NCI-H2196 treated with DMSO at 0.1 percent for 48 hours (cell line): ENCODE results near the gene DNAJC10.
"Not testable (repeated sequence)": the region's sequence is repeated elsewhere in the genome, so short reads cannot be mapped to it uniquely, and the experiment has no call there.

Experiments used
- DNase-seq: peaks from one replicate; lab custom pipeline; 2025; ENCODE audit not compliant: unreplicated experiment; lab: John Stamatoyannopoulos, UW

Gene DNAJC10, protein sequence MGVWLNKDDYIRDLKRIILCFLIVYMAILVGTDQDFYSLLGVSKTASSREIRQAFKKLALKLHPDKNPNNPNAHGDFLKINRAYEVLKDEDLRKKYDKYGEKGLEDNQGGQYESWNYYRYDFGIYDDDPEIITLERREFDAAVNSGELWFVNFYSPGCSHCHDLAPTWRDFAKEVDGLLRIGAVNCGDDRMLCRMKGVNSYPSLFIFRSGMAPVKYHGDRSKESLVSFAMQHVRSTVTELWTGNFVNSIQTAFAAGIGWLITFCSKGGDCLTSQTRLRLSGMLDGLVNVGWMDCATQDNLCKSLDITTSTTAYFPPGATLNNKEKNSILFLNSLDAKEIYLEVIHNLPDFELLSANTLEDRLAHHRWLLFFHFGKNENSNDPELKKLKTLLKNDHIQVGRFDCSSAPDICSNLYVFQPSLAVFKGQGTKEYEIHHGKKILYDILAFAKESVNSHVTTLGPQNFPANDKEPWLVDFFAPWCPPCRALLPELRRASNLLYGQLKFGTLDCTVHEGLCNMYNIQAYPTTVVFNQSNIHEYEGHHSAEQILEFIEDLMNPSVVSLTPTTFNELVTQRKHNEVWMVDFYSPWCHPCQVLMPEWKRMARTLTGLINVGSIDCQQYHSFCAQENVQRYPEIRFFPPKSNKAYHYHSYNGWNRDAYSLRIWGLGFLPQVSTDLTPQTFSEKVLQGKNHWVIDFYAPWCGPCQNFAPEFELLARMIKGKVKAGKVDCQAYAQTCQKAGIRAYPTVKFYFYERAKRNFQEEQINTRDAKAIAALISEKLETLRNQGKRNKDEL

DNA sequence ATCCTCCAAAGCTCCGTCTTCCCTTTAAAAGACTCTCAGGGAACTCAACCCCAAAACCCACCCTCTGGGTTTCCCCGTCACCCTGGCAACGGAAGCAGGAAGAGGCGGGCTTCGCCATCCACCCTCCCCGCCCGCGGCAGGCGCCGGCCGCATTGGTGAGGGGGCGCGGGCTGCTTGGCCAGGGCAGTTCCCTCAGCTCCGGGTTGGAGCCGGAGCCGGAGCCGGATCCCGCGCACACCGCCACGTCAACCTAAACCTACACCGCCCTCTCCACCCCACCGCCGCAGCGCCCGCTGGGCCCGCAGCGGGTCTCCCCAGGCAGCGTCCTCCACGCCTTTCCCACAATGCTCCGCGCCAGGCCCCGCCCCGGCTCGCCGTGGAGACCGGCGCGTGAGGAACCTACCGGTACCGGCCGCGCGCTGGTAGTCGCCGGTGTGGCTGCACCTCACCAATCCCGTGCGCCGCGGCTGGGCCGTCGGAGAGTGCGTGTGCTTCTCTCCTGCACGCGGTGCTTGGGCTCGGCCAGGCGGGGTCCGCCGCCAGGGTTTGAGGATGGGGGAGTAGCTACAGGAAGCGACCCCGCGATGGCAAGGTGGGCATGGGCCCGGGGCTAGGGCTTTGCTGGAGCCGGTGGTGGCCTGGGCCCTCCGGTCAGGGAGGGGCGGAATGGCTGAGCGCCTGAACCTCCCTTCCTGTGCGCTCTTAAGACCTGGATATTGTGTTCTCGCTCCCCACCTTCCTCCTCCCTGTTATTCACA lies at the start of gene DNAJC10:
Gene DNAJC10, plus strand, starts transcription at position 366 of the 758 bp plus-strand sequence. CDS start 1,830 bp downstream, outside the sequence.
- DNase-seq, result peak; percentile 92

DNA sequence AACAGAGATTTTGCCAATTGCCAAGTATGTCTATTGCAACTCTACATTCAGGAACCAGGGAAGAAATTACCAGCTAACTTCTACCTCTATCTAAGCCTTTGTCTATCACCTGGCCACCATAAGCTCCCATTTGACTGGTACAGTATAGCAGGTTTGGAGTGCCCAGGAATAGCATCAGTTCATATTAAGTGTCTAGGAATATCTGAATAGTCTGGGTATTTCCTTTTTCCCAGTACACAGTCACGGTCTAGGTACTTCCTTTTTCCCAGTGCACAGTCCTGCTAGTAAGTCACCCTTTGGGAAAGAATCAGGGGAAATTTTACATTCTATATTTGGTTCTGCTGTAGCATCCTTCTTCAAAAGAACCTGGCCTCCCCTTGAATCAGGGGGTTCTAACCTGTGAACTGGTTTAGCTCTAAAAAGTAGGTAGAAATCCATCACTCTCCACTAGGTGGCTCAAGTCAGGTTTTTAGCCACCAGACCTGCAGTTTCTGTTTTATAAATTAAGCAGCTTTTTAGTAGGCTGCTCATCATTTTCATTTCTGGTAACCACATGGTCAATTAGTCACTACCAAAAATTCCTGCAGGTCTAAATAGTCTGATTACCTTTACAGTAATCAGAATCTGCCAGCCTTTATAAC lies 49.3 kb upstream of the DNAJC10 start:
- peak; percentile 23 for DNase-seq

DNA sequence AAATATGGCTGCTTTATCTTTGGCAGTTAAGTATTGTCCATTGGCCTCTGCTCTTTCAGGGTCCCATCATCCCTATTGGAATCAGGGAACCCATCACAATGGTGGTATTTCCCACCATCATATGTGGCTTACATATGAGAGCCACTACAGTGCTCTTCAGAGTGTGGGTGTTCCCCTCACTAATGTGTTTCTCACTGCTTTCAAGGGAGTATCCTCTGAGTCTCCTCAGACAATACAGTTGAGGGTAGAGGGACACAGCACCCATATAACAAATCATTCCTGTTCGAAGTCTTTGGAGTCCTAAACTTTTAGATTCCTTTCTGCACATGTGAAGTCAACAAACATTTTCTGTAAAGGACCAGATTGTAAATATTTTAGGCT lies 48.8 kb upstream of the DNAJC10 start:
- no peak for DNase-seq

DNA sequence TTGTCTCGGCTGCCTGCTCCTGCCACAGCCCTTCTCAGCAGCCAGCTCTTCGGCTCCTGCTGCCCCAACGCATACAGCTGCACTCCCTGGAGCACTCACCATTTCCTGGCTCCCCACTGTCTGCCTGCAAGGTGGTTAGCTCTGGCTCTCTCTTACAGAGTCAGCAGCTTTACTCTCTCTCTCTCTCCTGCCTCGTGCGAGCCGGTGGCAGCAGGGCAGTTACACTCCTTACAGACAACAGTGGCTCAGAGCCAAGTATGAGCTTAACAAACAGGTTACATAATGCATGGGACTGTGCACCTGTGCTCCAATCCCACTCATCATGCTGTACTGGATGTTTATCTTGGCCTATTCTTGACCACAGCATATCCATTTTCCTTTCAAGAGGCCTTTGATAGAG lies 47.4 kb upstream of the DNAJC10 start:
- peak; percentile 93 for DNase-seq

DNA sequence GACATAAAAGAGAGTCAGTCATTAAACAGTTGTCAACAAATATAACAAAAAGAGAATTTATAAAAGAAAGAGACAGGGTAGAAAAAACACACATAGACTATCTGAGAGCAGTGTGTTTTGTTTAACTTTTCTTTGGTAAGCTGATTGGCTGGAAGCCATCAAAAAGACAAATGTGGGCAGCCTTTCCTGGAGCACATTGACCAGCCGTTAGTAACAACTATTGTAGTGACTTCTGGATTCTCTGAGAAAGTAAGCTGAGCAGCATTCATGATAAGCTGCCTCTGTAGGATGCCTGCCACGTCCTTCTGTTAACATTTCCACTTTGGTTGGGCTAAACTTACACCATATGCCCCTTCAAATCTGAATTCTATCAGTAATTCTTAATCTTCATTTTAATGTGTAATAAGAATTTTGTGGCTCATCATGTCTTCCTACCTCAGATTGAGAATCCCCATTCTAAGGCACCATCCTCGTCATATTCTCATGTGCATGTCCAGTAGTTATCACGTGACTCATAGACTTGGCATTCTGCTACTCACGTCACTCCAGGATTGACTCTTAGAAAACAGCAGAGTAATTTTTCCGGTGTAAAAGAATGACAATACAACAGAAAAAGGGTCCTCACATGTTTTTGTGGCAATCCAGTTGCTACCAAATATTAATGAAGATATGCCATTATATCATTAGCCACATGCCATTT lies 43.4 kb upstream of the DNAJC10 start:
- no peak for DNase-seq

DNA sequence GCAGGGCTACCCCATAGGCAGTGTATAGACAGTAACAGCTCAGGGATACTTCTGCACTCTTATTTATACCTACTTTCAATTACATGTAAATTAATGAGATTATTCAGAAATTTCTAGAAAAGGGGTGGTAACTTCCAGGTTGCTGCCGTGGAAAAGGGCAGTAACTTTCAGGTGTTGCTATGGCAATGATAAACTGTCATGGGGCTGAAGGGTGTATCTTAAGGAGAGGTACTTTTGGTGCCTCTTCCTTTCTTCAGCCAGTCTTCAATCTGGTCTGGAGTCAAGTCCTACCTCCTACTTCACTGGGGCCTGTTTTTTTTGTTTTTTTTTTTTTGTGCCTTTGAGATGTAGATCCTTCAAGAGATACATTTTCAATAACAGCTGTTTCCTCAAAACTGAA lies 35.2 kb upstream of the DNAJC10 start:
- DNase-seq, result no peak

DNA sequence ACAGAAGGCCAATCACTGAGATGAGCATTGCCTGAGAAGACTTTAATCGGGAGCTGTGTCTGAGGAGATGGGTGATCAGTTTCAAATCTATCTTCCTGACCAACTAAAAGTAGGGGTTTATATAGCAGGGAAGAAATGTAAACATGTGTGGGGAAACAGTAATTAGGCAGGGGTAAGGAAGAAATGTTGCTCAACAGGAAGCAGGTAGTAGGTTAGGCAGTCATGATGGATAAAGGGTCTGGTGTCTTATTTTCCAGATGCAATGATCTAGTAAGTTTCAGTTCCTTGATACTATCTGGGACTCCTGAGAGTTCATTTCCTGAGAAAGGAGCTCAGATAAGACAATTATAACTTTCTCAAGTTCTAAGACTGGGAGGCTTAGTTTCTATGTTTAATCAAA lies 33.8 kb upstream of the DNAJC10 start:
- DNase-seq, result no peak

DNA sequence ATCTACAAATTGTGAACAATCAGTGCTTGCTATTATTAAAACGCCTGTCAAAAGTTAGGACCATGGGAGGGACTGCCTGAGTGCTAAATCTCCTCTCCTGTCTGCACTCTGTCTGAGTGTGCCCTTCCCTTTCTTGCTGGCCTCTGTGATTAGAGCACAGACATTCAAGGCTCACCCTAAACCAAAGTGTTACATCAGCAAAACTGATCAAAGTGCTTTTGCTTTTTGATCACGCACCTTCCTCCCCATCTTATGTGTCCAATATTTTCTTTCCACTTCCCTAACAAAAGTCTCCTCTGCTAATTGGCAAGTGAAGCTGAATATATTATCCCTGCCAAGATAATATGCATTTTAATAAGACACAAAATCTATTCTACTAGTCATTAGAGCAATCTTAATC lies 30.5 kb upstream of the DNAJC10 start:
- no peak for DNase-seq

DNA sequence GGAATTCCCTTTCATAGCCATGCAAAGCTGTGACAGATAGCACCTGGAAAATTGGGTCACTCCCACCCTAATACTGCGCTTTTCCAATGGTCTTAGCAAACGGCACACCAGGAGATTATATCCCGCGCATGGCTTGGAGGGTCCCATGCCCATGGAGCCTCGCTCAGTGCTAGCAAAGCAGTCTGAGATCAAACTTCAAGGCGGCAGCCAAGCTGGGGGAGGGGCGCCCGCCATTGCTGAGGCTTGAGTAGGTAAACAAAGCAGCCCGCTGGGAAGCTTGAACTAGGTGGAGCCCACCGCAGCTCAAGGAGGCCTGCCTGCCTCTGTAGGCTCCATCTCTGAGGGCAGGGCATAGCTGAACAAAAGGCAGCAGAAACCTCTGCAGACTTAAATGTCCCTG lies 29.3 kb upstream of the DNAJC10 start:
- DNase-seq, result not testable (repeated sequence)

DNA sequence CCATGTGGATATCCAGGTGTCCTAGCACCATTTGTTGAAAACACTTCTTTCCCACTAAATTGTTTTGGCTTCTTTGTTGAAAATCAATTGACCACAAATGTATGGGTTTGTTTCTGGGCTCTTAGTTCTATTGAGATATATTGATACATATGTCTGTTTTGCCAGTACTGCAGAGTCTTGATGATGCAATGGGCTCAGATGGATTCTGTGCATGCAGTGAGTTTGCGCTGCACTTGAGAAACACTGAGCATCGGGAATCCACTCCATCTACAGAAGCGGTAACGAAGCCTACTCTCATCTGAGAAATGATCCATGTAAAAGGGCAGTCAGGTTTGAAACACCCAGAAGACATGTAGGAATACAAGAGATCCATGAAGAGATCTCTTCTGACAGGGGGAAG lies 21.9 kb upstream of the DNAJC10 start:
- no peak for DNase-seq

DNA sequence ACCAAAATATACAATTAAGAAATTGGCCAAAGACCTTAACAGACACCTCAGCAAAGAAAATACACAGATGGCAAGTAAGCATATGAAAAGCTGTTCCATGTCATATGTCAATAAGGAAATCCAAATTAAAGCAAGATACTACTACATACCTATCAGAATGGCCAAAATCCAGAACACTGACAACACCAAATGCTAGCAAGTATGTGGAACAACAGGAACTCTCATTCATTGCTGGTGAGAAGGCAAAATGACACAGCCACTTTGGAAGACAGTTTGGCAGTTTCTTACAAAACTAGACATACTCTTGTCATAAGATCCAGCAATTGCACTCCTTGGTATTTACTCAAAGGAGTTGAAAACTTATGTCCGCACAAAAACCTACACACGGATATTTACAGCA lies 20.3 kb upstream of the DNAJC10 start:
- no peak for DNase-seq

DNA sequence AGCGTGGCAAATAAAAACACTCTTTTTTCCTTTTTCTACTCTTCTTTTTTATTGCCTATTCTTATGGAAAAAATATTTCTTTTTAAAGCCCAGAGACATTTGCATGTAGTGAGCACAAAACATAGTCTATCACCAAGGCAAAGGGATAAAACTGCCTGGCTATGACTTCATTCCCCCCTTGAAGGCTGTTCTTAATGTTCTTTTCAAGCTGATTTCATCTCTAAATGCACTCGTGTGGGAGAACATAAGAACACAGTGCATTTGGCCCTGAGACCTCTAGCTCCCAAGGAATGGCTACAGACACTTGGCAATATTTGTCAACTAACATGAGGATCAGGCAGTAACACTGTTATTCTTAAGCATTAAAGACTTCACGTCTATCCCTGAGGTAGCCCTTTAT lies 17.4 kb upstream of the DNAJC10 start:
- no peak for DNase-seq

DNA sequence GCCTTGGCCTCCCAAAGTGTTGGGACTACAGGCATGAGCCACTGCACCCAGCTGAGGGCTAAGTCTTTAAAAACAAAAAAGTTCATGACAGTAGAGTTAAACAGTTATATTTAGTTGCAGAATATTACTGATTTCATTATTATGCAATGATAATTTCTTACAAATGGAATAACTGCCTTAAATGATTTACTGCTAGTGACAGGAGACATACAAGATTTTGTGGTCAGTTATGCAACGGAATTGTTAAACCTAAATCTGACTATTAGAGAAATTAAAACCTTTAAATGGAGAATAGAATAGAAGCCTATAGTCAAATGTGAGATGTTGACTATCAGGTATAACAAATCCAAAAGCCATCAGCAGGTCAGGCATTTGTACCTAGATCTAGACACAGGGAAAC lies 10.3 kb upstream of the DNAJC10 start:
- DNase-seq, result no peak

DNA sequence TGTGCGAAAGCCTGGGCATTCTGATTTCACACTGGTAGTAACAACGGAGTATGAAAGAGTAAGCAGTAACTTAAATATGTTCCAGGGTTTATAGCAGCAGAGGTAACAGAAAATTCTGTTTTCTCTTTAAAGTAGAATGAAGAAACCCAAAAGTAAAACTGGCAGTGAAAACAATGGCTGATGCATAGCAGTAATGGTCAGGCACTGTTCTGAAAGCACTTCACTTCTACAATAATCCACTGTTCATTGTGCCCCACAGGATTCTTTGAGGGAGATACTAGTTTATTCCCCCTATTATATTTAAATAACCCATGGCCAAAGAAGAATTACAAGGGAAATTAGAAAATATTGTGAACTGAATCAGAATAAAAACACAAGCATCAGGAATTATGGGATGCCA lies 9.3 kb upstream of the DNAJC10 start:
- no peak for DNase-seq

DNA sequence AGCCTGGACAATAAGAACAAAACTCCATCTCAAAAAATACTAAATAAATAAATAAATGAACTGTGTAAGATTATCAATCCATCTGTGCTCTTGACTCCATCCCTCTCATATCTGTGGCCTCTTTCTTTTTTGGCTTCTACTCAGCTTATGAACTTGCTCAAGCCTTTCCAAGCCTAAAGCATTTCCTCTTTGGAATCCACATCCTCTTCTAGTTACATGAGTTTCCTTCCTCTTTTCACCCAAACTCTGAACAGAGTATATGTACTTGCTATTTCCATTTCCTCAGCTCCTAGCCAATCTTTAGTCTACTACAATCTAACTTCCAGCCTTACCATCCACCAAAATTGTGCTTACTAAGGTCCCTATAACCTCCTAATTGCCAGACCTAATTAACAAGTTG lies 2.5 kb upstream of the DNAJC10 start:
- no peak for DNase-seq

DNA sequence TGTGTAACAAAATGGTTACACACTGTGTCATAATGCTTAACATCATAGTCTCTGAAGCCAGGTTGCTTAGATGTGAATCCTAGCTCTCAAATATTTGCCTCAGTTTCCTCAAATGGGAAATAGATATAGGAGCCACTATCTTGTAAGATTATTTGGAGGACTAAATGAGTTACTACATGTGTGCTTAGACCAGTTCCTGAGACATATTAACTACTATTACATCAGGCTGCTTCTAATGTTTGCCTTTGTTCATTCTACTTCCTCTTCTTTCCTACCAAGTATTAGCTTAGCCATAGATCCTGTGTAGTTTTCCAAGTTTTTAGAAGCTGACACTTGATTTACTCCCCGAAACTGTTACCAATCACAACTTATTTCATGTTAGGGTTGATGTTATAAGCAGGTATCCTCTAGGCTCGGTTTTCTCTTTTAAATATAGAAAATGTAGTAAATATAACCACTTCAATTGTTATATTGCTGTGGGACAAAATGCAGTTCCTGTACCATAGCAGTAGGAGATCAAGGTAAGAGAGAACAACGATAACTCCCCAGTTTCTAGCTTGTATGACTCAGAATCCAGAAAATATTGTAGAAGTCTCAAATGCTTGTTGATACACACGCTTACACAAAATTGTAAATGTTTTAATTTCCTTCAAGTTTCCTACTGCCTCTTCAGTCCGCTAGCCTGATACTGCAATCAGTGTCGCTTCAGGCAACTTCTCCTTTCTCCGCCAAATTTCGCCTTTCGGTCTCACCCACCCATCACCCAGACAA lies 751 bp upstream of the DNAJC10 start:
- peak; percentile 21 for DNase-seq

DNA sequence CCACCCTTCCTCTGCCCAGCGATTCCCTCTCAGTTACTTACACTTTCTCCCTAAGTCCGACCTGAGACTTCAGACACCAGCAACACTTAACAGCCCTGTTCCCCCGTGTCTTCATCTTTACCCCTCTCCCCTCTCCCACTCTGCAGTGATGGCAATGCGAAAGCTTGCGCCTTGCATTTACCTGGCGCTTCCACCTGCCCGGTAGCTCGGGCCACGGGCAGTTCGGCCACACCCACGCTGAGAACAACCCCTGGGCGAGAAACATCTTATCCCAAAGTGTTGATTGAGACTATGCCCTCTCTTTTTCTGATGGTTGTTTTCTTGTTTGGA lies 558 bp downstream of the DNAJC10 start:
- no peak for DNase-seq

DNA sequence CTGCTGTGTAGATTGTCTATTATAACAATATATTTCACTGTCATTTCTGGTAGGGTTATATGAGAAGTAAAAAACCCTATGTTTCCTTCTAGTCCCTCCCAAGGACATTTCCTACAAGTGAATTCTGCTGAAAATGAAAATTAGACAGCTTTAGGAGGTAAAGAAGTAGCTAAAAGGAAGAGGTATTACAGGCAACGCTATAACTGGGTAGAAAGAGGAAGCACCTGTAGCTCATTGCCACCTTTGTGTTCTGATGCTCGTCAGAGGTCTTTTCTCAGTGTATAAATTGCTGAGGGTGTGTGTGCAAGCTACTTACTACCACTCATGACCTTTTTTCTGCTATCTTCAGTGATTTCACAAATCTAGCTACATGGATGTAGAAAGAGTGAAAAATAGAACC lies 1.4 kb downstream of the DNAJC10 start:
- DNase-seq, result no peak

DNA sequence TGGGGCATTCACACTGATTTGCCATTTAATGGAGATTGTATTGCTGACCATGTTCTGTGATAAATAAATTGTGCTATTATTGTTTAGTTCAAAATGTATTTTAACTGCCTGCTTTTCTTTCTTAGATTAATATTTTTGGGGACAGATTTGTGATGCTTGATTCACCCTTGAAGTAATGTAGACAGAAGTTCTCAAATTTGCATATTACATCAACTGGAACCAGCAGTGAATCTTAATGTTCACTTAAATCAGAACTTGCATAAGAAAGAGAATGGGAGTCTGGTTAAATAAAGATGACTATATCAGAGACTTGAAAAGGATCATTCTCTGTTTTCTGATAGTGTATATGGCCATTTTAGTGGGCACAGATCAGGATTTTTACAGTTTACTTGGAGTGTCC lies 1.8 kb downstream of the DNAJC10 start:
- no peak for DNase-seq

DNA sequence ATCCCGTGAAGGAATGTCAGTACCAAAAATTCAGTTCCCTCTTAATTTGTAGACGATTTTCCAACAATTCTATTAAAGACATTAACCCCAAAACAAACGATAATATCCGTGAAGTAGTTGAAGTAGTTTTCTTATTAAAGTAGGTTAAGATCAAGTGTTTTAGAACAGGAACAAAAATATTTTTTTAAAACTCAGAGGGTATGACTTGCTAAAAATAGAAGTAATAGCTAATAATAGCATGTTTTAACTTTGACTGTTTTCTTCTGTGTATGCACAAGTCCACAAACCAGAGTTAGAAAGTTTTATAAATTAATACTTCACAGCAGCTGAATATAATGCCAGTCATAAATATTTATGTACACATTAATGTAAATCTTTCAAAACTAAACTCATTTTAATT lies 2.4 kb downstream of the DNAJC10 start:
- DNase-seq, result no peak
